Measurements from ENCODE around the gene TPRA1.

TPRA1 gene

DNA sequence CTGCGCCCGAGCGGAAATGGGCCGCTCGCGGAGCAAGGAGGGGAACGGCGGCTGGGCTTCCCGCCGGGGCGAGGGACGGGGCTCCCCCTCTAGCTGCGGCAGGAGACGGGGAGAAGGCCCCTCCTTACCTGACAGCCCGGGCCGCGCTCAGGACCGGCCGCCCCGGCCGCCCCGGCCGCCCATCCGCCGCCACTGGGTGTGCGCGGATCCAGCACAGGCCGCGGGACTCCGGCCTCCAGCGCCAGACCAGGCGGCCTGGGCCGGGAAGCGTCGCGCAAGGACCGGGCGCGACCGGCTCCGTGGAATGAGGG is 296 bp downstream of the TPRA1 start:
- peak; percentile 21 for DNase-seq (ENCODE audit: low read depth)

DNA sequence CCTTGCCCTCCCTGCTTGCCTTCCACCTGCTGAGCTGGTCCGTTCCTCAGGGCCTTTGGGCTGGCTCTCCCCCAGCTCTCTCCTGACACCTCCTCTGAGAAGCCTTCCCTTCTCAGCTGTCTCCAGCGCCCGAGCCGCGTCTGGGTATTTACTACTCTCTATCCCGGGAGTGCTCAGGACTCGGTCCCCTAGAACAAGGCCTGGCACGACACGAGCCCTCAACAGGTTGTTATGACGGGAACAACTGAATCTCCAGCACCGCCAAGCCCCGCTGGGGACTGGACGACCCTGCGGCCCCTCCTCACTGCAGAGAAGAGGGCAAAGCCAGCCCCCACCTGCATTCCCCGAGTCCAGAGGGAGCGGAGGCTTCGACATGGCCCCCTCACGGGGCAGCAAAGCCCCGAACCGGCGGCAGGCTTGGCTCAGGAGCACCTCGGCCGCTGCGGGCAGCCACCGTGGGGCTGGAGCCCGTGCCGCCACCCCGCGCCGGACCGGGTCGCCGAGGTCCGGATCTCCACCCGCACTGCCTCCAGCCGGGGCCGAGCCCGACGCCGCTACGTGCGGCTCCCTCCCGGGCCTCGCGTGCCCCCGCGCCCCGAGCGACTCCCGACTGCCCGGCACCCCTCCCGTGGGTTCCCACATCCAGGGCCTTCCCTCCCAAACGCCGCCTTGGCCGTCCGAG is 792 bp downstream of the TPRA1 start:
- no peak for DNase-seq (ENCODE audit: low read depth)

DNA sequence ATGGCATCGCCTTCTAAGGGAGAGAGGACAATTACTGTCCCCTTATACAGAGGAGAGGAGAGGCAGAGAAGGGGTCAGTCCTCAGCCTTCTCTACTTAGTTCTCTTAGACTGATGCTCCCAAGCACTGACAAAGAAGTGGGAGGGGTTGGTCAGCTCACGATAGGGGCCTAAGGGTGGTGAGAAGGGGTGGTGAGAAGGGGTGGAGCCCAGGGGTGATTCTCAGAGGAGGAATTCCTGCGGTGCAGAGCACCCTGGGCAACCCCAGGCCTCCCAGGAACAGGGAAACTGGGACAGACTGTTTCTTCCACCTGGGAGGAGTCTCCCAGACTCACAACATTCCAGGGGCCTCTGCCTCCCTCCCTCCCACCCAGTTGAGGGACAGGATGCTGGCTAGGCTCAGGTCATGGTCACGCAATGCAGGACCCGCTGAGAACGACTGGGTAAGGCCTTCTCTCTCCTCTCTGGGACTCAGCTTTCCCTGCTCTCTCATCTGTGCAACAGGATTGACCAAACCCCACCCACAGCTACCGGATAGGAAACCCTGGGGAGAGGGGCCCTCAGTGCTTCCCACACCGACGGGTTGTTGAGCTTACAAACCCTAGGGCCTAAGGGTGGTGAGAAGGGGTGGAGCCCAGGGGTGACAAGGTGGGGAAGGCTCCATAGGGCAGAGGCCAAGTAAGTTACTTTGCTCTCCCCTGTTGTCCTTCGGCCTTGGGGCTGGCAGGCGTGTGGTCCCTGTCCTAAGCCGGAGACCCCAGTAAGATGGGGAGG is 1.5 kb downstream of the TPRA1 start:
- DNase-seq (ENCODE audit: low read depth), result no peak

DNA sequence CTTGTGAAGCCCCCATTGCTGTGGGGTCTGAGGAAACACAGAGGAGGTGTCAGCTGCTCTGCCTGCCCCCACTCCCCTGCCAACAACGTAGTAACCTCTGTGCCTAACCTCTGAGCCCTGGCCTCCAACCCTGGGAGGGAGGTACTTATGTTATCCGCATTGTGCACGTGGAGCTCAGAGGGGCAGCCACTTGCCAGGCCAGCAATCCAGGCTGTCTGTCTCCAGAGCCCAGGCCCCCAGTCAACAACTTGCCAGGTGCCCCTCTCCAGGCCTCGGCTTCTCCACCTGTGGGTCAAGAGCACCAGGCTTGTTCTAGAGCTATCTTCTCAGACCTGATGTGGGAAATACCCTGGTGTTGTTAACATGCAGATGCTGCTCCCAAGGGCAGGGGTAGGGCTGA is 2.7 kb downstream of the TPRA1 start:
- no peak for DNase-seq (ENCODE audit: low read depth)

DNA sequence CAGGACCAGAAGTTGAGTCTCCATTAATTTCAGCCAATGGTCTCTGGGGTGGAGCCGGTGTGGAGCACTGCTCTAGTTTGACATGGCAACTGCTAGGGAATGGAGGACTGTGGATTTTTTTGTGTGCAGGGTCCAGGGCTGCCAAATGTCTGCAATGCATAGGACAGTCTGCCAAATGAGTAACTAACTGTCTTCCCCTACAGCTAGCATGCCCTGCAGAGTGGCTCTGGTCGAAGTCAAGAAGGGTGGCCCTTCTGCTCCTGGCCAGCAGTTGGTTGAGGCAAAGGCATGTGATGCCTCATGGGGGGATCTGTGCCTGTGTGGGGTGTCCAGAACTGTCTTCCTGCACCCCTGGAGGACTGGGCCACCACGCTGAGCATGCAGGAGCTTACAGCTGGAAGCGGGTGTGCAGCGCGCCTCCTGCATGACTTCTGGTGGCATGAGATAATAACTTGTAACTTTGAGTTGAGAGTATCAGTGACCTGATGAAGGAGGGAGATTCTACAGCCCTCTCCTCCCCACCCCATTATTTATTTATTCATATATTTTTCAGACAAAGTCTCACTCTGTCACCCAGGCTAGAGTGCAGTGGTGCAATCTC is 4.6 kb downstream of the TPRA1 start:
- no peak for DNase-seq (ENCODE audit: low read depth)

DNA sequence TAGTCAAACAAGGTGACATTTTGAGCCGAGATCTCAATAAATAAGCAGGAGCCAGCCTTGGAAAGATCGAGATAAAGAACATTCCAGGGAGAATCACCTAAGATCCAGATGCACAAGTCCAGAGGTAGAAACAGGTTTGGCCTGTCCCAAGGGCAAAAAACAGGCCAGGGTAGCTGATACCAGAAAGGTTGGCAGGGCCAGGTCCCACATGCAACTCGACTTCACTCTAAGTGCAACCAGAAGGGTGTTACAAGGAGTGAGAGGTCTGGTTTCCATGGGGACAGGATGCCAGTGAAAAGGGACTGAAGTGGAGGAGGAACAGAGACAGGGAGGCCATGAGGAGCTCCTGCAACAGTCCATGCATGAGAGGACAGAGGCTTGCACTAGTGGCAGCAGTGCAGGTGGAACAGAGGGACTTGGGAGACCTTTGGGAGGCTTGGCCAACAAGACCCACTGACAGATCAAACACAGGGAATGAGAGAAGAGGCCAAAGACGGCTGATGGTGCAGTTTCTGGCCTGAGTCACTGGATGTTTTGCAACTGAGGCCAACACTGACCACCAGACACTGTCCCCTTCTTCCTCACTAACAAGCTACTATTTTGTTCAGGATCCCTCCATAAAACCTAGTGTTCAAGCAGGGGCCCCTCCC is 5.2 kb downstream of the TPRA1 start:
- DNase-seq (ENCODE audit: low read depth), result no peak

DNA sequence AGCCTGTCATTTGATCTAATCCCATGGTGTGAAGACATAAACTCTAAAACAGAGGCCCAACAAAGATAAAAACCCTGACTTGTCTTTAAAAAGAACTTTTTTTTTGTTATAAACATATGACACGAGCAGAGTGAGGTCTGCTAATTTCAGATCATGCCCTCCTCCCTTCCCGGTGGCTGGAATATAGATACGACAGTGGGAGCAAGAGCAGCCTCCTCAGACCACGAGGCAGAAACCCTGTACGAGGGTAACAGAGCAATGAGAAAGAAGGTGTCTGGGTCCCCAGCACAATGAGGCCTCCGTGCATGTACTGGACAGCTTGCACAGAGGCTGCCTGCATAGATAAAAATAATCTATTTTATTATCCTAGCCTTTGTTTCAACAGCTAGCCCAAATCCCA is 5.8 kb downstream of the TPRA1 start:
- no peak for DNase-seq (ENCODE audit: low read depth)

GRCh38 chr3:127580327-127581060 is 10.0 kb downstream of the TPRA1 start:
- DNase-seq (ENCODE audit: low read depth), result no peak

GRCh38 chr3:127578802-127579201 is 11.7 kb downstream of the TPRA1 start:
- no peak for DNase-seq (ENCODE audit: low read depth)

- no peak for DNase-seq (ENCODE audit: low read depth)
Measured at GRCh38 chr3:127578168-127578567, 12.4 kb downstream of the TPRA1 start.

DNA sequence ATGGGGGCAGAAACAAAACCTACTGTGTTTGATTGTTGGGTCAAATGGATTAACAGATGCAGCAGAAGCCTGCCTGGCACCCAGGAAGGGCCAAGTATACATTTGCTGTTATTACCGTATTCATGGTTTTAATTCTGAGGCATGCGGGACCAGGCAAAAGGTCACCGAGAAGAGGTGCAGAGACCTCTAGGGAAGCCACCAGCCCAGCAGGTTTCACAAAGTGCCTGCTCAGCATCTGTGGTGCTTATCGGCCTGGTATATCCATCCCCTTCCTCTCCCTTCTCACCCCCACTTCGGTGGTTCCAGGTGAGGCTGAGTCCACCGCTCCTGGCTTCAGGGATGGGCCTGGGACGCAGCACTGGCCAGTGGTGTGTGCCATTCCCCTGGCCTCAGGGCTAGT is 13.1 kb downstream of the TPRA1 start:
- no peak for DNase-seq (ENCODE audit: low read depth)

GRCh38 chr3:127574880-127575878 is 15.4 kb downstream of the TPRA1 start:
- peak; percentile 81 for DNase-seq (ENCODE audit: low read depth)

DNA sequence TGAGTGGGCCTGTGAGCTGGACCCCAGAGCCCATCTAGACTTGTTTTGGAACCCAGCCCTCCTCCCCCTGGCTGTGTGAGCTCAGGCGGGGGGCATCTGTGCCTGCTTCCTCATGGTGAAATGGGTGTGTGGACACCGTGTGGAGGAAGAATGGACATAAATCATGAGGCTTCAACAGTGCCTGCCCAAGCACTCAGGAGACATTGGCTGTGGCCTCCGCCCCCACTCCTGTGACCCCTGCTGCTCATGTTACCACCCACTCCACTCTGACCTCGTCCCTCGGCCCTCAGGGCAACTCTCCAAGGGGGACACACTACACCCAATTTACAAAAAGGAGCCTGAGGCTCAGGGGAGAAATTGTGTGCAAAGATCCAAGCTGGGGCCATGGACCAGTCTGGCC is 16.6 kb downstream of the TPRA1 start:
- no peak for DNase-seq (ENCODE audit: low read depth)

GRCh38 chr3:127573401-127573800 is 17.1 kb downstream of the TPRA1 start:
- no peak for DNase-seq (ENCODE audit: low read depth)

GRCh38 chr3:127572735-127573134 is 17.8 kb downstream of the TPRA1 start:
- DNase-seq (ENCODE audit: low read depth), result no peak

GRCh38 chr3:127572186-127572585 is 18.3 kb downstream of the TPRA1 start:
- no peak for DNase-seq (ENCODE audit: low read depth)

- no peak for DNase-seq (ENCODE audit: low read depth)
Measured at GRCh38 chr3:127570520-127570919, 20.0 kb downstream of the TPRA1 start.

- no peak for DNase-seq (ENCODE audit: low read depth)
Measured at GRCh38 chr3:127569160-127569559, 21.4 kb downstream of the TPRA1 start.

- no peak for DNase-seq (ENCODE audit: low read depth)
Measured at GRCh38 chr3:127568586-127568985, 21.9 kb downstream of the TPRA1 start.

- no peak for DNase-seq (ENCODE audit: low read depth)
Measured at GRCh38 chr3:127566833-127567232, 23.7 kb downstream of the TPRA1 start.

- no peak for DNase-seq (ENCODE audit: low read depth)
Measured at GRCh38 chr3:127565711-127566110, 24.8 kb downstream of the TPRA1 start.
